ENCODE results near the gene ASPN. TPM values are rescaled to one million over a fixed set of nuclear protein-coding genes. Genes with fewer than 3 reads are reported as not detected.

Gene ASPN
- total and polyA plus RNA-seq, 2 of the 13 experiments (the other 11 are each of a cell fraction or from before 2014, with no cell fraction given), result not detected

DNA sequence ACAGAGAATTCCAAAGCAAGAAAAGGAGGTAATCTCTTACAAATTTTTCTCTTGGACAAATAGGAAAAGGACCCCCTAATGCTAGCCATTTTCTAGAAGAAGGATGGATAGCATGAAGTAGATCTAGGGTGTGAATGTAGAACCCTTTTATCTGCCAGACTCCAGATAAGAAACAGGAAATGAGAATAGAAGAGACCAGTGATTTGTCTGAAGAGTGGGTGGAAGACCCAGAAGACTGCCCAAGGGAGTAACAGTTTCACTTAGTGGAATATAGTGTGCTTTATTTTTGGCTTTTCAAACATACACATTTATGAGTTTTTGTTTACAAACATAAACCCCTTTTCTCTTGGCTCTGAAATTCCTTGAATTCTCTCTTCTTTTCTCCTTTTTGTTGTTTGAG, 28.4 kb upstream of the ASPN start:
- no peak overlapping the region for H3K27ac ChIP-seq (ENCODE audit: extremely low read length, insufficient read depth, low read length)

More for the DNA sequence above, 28.4 kb upstream of the ASPN start:
- Histone ChIP-seq H3K9me3 (ENCODE audit: low read length) (no peaks in the 10 kb centered on the region), H3K4me1 (ENCODE audit: insufficient read depth, low read length) (no peaks in the 10 kb centered on the region), H3K4me2 (ENCODE audit: low read depth, low read length) (no peak overlapping the region), H3K9ac (ENCODE audit: insufficient read depth, low read depth, low read length) (no peak overlapping the region), H4K20me1 (ENCODE audit: insufficient read depth, low read length) (no peaks in the 10 kb centered on the region), H2AFZ (ENCODE audit: low read length) (no peak overlapping the region), H3K79me2 (ENCODE audit: insufficient read depth, low read length) (no peaks in the 10 kb centered on the region), H3K36me3 (replicated peaks in 1 of 2; ENCODE audit: control insufficient read depth in 1 of 2, insufficient read depth in 2 of 2, low read length in 2 of 2) (no peaks in the 10 kb centered on the region), H3K27me3 (ENCODE audit: control insufficient read depth in 1 of 2, insufficient read depth in 2 of 2, low read length in 2 of 2) (no peaks in the 10 kb centered on the region), H3K4me3 (replicated peaks in 1 of 3; ENCODE audit: insufficient read depth in 1 of 3, low read depth in 2 of 3, low read length in 3 of 3) (no peak overlapping the region)
- no TSS peak for BruUV-seq (replicated peaks)
- ATAC-seq (no peak), DNase-seq (ENCODE audit: low spot score) (no peak), FAIRE-seq (no peak)
- intact Hi-C loops (cut with micrococcal nuclease; ENCODE audit: unreplicated experiment) (no loop called here), in situ Hi-C loops (cut with HindIII; ENCODE audit: extremely low pct_ligation_motif_present, low pct_unique_long_range_greater_than_20kb) (no loop called here)
- ChIA-PET CTCF (ENCODE audit: low intra/inter-chr PET ratio, low total read pairs) (no interaction called here), POLR2A (no interaction called here)
- TF ChIP-seq ZNF687 (CRISPR knock-in tag; IDR thresholded peaks at IDR 0.05), result no peak

Data from HepG2 (cell line).